Osteoblast (primary cell): ENCODE data around the gene AKAP3. TPM values are rescaled to one million over a fixed set of nuclear protein-coding genes. Genes with fewer than 3 reads are reported as not detected.
A peak's percentile ranks its signal among the peaks of the same experiment; 100 is the strongest.

Experiments
- DNase-seq: peaks from one replicate; pipeline ENCODE4 v3.0.0; 2011; ENCODE audit warnings: low spot score, mixed read lengths; ENCODE audit not compliant: insufficient read length; ENCODE audit errors: missing footprints
- H2AFZ ChIP-seq: 2 replicates; pipeline ENCODE4 v1.6.0; 2011; ENCODE audit warnings: mild to moderate bottlenecking, low read length
- H3K27ac ChIP-seq: 2 replicates; pipeline ENCODE4 v1.5.1; 2011; ENCODE audit warnings: mild to moderate bottlenecking, low read depth, low read length, moderate library complexity
- H3K27me3 ChIP-seq: 2 replicates; pipeline ENCODE4 v1.6.0; 2012; ENCODE audit warnings: mild to moderate bottlenecking, control low read depth, inconsistent platforms, low read length, moderate library complexity; ENCODE audit not compliant: insufficient read depth
- H3K36me3 ChIP-seq: 2 replicates; pipeline ENCODE4 v1.5.1; 2011; ENCODE audit warnings: mild to moderate bottlenecking, low read length, control low read depth, moderate library complexity; ENCODE audit not compliant: insufficient read depth
- H3K4me1 ChIP-seq: 2 replicates; pipeline ENCODE4 v1.5.1; 2011; ENCODE audit warnings: mild to moderate bottlenecking, low read length, control low read depth, moderate library complexity; ENCODE audit not compliant: insufficient read depth
- H3K4me2 ChIP-seq: 2 replicates; pipeline ENCODE4 v1.6.0; 2011; ENCODE audit warnings: mild to moderate bottlenecking, low read length; ENCODE audit not compliant: insufficient read depth
- H3K4me3 ChIP-seq: fragments of 200-600 bp; sonication (generic); 3 replicates; pipeline ENCODE4 v1.5.1; 2012; ENCODE audit warnings: mild to moderate bottlenecking, low read length, inconsistent platforms; ENCODE audit not compliant: insufficient read depth
- H3K79me2 ChIP-seq: 2 replicates; pipeline ENCODE4 v1.6.0; 2012; ENCODE audit warnings: mild to moderate bottlenecking, low read length, control low read depth, inconsistent platforms; ENCODE audit not compliant: insufficient read depth
- H3K9me3 ChIP-seq: 2 replicates; pipeline ENCODE4 v1.5.1; 2011; ENCODE audit warnings: low read depth, low read length, control low read depth
- H4K20me1 ChIP-seq: 2 replicates; pipeline ENCODE4 v1.6.0; 2012; ENCODE audit warnings: mild to moderate bottlenecking, low read length, control low read depth; ENCODE audit not compliant: insufficient read depth
- total RNA-seq: library from RNA; depleted of rRNA; stranded (reverse); fragments of >200 nt; gene quantifications from 2 replicates; pipeline ENCODE4 v1.2.3, GENCODE V29; 2012
- TF ChIP-seq, protein P1 (sequence below): IDR thresholded peaks from 2 replicates; pipeline ENCODE4 v1.5.1; 2011; ENCODE audit warnings: mild to moderate bottlenecking, low read depth, low read length, moderate library complexity; ENCODE audit errors: extremely low read depth

Gene AKAP3
- 1.5 and 2.2 TPM in 2 replicates for total RNA-seq

DNA sequence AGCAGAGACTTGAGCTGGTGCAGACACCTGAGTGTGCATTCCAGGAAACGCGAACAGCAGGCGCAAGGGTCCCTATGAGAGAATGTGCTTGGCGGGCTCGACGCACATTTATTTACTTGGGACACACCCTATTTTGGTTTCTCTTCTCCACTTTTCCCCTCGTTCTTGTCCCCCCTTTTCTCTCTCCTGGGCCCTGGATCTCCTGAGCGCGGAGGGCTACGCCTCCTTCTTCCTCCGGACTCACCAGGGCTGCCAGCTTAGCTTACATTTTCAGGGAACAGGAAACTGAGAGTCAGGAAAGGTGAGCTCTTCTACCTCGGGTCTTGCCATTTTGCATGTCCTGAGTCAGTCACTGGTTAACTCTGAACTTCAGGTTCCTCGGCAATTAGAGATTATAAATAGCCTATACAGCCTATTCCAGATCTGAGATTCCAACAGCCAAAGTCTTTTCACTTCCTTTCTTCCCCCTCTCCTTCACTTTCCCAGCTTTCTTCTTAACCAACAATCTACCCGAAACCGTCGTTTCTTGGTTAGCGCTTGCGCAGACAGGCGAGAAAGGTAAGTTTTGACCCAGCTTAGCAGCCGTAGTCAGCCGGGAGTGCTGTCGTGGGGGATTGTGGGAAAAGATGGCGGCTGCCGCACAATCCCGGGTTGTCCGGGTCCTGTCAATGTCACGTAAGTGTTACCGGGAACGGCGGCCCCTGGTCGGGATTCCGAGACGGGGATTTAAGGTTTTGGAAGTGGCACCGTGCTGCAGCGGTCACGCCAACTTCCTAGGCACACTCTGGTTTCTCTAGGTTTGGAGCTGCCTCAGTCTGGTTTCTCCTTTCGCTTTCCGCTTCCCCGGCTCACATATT lies at the start of gene AKAP3, which contains the start of gene NDUFA9:
Gene AKAP3, minus strand, starts transcription at position 551 of the 857 bp plus-strand sequence. CDS start 10,855 bp downstream, outside the sequence.
Gene NDUFA9, plus strand, starts transcription at position 614 of the 857 bp plus-strand sequence. Its CDS starts 13 bp downstream, at position 627.
- Histone ChIP-seq H3K27me3 (no peaks in the 10 kb centered on the region), H3K79me2 (peaks cover 47% of the 10 kb centered on the region)

DNA sequence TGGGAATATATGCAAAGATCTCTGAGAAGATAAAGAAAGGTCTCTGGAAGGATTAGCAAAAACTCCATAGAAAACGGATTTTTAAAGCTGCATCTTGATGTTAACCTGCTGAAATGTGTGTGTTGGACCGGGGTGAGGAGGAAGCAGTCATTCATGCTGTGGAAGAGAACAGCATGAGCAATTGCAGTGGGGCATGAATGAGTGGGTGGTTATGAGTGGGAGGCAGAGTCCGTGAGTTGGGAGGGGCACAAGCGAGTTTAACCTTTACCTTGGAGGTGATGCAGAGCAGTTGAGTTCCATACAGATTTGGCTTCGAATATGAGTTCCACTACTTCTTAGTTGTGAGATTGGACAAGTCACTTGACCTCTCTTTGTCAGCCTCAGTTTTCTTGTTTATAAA lies 41.9 kb upstream of the AKAP3 start:
- H3K79me2 ChIP-seq: no peaks in the 10 kb centered on the region
- TF ChIP-seq, protein P1, sequence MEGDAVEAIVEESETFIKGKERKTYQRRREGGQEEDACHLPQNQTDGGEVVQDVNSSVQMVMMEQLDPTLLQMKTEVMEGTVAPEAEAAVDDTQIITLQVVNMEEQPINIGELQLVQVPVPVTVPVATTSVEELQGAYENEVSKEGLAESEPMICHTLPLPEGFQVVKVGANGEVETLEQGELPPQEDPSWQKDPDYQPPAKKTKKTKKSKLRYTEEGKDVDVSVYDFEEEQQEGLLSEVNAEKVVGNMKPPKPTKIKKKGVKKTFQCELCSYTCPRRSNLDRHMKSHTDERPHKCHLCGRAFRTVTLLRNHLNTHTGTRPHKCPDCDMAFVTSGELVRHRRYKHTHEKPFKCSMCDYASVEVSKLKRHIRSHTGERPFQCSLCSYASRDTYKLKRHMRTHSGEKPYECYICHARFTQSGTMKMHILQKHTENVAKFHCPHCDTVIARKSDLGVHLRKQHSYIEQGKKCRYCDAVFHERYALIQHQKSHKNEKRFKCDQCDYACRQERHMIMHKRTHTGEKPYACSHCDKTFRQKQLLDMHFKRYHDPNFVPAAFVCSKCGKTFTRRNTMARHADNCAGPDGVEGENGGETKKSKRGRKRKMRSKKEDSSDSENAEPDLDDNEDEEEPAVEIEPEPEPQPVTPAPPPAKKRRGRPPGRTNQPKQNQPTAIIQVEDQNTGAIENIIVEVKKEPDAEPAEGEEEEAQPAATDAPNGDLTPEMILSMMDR: no peak
- DNase-seq: no peak
- no peak overlapping the region for H3K27ac ChIP-seq
- no peaks in the 10 kb centered on the region for H3K9me3 ChIP-seq
- no peak overlapping the region for H2AFZ ChIP-seq
- H3K4me1 ChIP-seq: no peaks in the 10 kb centered on the region
- no peaks in the 10 kb centered on the region for H4K20me1 ChIP-seq
- H3K27me3 ChIP-seq: no peaks in the 10 kb centered on the region
- H3K4me2 ChIP-seq: no peak overlapping the region
- H3K4me3 ChIP-seq: no peak overlapping the region
- H3K36me3 ChIP-seq: peaks cover 17% of the 10 kb centered on the region

More for the DNA sequence above, at the start of gene AKAP3, which contains the start of gene NDUFA9:
- peak within 1 kb of the TSS; percentile 96 for H3K4me3 ChIP-seq
- no peaks in the 10 kb centered on the region for H4K20me1 ChIP-seq
- TF ChIP-seq, protein P1: no peak
- H3K4me1 ChIP-seq: peaks cover 11% of the 10 kb centered on the region
- H3K9me3 ChIP-seq: no peaks in the 10 kb centered on the region
- H3K36me3 ChIP-seq: no peaks in the 10 kb centered on the region
- H3K4me2 ChIP-seq: peak within 1 kb of the TSS; percentile 99
- peak; percentile 84 for DNase-seq
- peak within 1 kb of the TSS; percentile 88 for H3K27ac ChIP-seq
- peak within 1 kb of the TSS; percentile 96 for H2AFZ ChIP-seq

DNA sequence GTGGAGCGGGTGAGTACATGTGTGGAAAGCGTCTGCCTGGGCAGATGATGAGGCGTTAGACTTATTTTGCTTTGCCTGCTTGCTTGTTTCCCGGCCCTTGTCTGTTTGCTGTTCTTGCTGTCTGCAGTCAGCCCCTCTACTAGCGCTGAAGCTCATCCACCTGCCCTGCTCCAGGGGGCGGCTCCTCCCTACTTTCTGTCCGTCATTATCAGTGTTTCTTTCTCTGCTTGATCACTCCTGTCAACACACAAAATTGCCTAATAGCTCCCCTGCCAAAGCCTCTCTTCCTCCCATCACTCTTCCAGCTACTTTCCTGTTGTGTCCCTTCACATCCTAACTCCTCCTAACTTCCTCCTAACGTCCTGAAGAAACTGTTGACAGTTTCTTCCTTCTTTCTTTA lies 36.5 kb upstream of the AKAP3 start:
- Histone ChIP-seq H3K4me1 (no peaks in the 10 kb centered on the region), H4K20me1 (no peaks in the 10 kb centered on the region), H3K4me2 (no peak overlapping the region), H3K36me3 (peaks cover 31% of the 10 kb centered on the region), H3K79me2 (no peaks in the 10 kb centered on the region), H3K27me3 (no peaks in the 10 kb centered on the region), H3K27ac (no peak overlapping the region), H3K4me3 (no peak overlapping the region), H3K9me3 (no peaks in the 10 kb centered on the region), H2AFZ (no peak overlapping the region)
- DNase-seq: no peak
- TF ChIP-seq, protein P1: no peak

DNA sequence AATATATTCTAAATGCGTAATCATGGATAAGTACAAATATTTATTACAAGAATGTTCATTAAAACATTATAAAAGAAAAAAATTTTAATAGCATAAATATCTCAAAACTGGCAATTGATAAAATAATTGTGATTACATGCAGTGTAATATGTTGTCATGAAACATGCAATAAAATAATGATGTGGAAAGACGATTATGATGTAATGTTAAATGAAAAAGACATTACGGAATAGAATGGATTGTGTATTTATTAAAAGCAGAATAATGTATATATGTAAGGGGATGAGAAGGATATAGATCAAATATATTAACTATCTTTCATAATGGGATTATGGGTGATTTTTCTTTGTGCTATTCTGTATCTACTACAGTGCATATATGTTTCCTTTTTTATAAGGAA lies 32.9 kb upstream of the AKAP3 start:
- Histone ChIP-seq H3K4me2 (no peak overlapping the region), H3K27ac (no peak overlapping the region), H4K20me1 (no peaks in the 10 kb centered on the region), H3K79me2 (no peaks in the 10 kb centered on the region), H3K9me3 (no peaks in the 10 kb centered on the region), H2AFZ (no peak overlapping the region), H3K27me3 (no peaks in the 10 kb centered on the region), H3K4me1 (no peaks in the 10 kb centered on the region), H3K4me3 (no peak overlapping the region), H3K36me3 (peaks cover 16% of the 10 kb centered on the region)
- DNase-seq: no peak
- TF ChIP-seq, protein P1: no peak
